Brain microvascular endothelial cell (primary cell): Measurements from ENCODE around the gene CCDC6.
"Not testable (repeated sequence)": the region's sequence is repeated elsewhere in the genome, so short reads cannot be mapped to it uniquely, and the experiment has no call there.

Experiments used
- DNase-seq: peaks from one replicate; pipeline ENCODE4 v3.0.0-alpha.2; 2020
- H3K27ac ChIP-seq: fragments of 250-450 bp; sonication (Bioruptor Pico); 2 replicates; pipeline ENCODE4 v1.5.1; 2020; ENCODE audit warnings: mild to moderate bottlenecking, moderate library complexity
- H3K27me3 ChIP-seq: fragments of 250-450 bp; sonication (Bioruptor Pico); replicated peaks from 2 replicates; pipeline ENCODE4 v1.5.1; 2020; ENCODE audit warnings: mild to moderate bottlenecking
- H3K36me3 ChIP-seq: fragments of 250-450 bp; sonication (Bioruptor Pico); replicated peaks from 2 replicates; pipeline ENCODE4 v1.5.1; 2020; ENCODE audit warnings: mild to moderate bottlenecking
- H3K4me3 ChIP-seq: 2 replicates; pipeline ENCODE4 v1.5.1; 2011; ENCODE audit warnings: low read depth, mild to moderate bottlenecking, control low read depth, low read length, moderate library complexity
- CTCF ChIP-seq: IDR thresholded peaks from 2 replicates; pipeline ENCODE4 v1.5.1; 2011; ENCODE audit warnings: low read depth, mild to moderate bottlenecking, moderate library complexity, low read length, control low read depth, inconsistent platforms; ENCODE audit errors: missing control alignments
- in situ Hi-C: cut with HindIII; loops from 2 replicates; pipeline ENCODE4 v1.10.0; 2017; ENCODE audit warnings: low sequenced_read_pairs, low pct_ligation_motif_present

Gene CCDC6

GRCh38 chr10:59878289-59878688 lies 28.1 kb downstream of the CCDC6 start:
- in situ Hi-C loops = no loop called here

GRCh38 chr10:59877191-59877671 lies 29.1 kb downstream of the CCDC6 start:
- in situ Hi-C loops = no loop called here
- TF ChIP-seq CTCF = no peak
- Histone ChIP-seq H3K4me3 (no peak overlapping the region), H3K27ac (peak overlapping the region; percentile 75), H3K27me3 (no peaks in the 10 kb centered on the region), H3K36me3 (no peaks in the 10 kb centered on the region)
- DNase-seq = peak; percentile 77

More at GRCh38 chr10:59878289-59878688, 28.1 kb downstream of the CCDC6 start:
- no peak for DNase-seq
- H3K27ac ChIP-seq = no peak overlapping the region
- TF ChIP-seq CTCF = no peak
- no peaks in the 10 kb centered on the region for H3K27me3 ChIP-seq
- no peak overlapping the region for H3K4me3 ChIP-seq
- H3K36me3 ChIP-seq = no peaks in the 10 kb centered on the region

DNA sequence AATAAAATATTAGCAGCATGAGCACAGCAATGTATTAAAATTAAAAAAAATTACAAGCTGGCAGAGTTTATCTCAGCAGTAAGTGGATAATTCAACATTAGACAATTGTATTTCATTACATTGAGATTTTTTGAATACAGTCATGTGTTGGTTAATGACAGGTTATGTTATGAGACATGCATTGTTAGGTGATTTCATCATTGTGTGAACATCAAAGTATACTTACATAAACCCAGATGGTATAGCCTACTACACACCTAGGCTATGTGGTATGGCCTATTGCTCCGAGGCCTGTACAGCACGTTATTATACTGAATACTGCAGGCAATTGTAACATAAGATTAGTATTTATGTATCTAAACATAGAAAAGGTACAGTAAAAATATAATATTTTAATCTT lies 29.7 kb downstream of the CCDC6 start:
- in situ Hi-C loops = no loop called here

GRCh38 chr10:59876208-59876607 lies 30.1 kb downstream of the CCDC6 start:
- H3K36me3 ChIP-seq, H3K4me3 ChIP-seq, in situ Hi-C loops, DNase-seq, H3K27me3 ChIP-seq: not testable (repeated sequence)
- peak overlapping the region; percentile 75 for H3K27ac ChIP-seq

More for the DNA sequence above, 29.7 kb downstream of the CCDC6 start:
- no peaks in the 10 kb centered on the region for H3K27me3 ChIP-seq
- no peaks in the 10 kb centered on the region for H3K36me3 ChIP-seq
- no peak overlapping the region for H3K4me3 ChIP-seq
- TF ChIP-seq CTCF = no peak
- DNase-seq = no peak
- H3K27ac ChIP-seq = peak overlapping the region; percentile 75

GRCh38 chr10:59873896-59874295 lies 32.5 kb downstream of the CCDC6 start:
- in situ Hi-C loops = no loop called here
- H3K36me3 ChIP-seq = no peaks in the 10 kb centered on the region
- H3K27ac ChIP-seq = no peak overlapping the region
- H3K27me3 ChIP-seq = no peaks in the 10 kb centered on the region
- TF ChIP-seq CTCF = no peak
- no peak for DNase-seq
- H3K4me3 ChIP-seq = no peak overlapping the region

DNA sequence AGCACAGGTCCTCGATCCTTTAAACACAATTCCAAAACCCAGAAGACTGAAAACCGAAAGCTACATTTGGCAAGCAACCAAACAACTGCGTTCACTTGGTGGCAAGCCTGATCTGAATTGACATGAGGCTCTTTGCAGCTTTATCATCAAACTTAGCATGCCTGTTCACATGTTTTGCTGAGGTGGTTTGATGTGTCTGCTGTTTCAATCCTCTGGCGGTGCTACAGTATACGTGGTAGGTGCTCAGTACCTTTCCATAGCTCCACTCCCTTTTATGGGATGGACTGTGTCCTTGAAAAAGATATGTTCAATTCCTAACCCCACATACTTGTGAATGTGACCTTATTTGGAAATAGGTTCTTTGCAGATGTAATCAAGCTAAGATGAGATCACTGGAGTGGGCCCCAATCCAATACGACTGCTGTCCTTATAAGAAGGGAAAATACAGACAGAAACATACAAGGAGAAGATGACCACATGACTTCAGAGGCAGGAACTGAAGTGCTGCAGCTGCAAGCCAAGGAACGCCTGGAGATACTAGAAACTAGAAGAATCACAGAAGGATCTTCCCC lies 33.4 kb downstream of the CCDC6 start:
- Histone ChIP-seq H3K27ac (peak overlapping the region; percentile 43), H3K27me3 (no peaks in the 10 kb centered on the region)

More for the DNA sequence above, 33.4 kb downstream of the CCDC6 start:
- in situ Hi-C loops = no loop called here
- peak; percentile 92 for DNase-seq
- H3K36me3 ChIP-seq = no peaks in the 10 kb centered on the region
- TF ChIP-seq CTCF = no peak
- no peak overlapping the region for H3K4me3 ChIP-seq
